ENCODE measurements around the gene CCDC92.

- TF ChIP-seq RAD21 (IDR thresholded peaks at IDR 0.05; ENCODE audit: low read depth) (no peak), MAX (IDR thresholded peaks at IDR 0.05) (no peak), EP300 (IDR thresholded peaks at IDR 0.05; ENCODE audit: borderline replicate concordance) (no peak), EGR1 (IDR thresholded peaks at IDR 0.05) (no peak), NFIC (IDR thresholded peaks at IDR 0.05) (no peak)
Measured at GRCh38 chr12:123893276-123893675, 79.4 kb downstream of the CCDC92 start.
